ENCODE results near the gene GRIN3B.

The GRIN3B gene

DNA sequence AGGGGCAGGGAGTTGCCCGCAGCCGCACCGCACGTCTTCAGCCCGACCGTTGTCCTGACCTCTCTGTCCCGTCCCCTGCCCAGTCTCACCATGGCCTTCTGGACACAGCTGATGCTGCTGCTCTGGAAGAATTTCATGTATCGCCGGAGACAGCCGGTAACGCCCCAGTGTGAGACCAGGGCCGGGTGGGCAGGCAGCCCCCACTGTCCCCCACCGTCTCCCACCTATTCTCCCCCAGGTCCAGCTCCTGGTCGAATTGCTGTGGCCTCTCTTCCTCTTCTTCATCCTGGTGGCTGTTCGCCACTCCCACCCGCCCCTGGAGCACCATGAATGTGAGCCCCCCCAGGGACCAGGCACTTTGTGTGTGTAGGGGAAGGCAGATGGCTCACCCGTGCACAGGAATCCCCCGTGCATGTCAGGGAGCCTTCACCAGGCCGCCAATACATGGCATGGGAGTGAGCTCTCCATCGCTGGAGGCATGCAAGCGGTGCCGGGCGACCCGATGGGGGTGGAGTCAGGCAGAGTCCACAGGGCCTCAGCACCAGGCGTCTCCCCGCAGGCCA, 41.1 kb downstream of the GRIN3B start:
- no peak for FAIRE-seq
- no peak for DNase-seq (ENCODE audit: low spot score)

DNA sequence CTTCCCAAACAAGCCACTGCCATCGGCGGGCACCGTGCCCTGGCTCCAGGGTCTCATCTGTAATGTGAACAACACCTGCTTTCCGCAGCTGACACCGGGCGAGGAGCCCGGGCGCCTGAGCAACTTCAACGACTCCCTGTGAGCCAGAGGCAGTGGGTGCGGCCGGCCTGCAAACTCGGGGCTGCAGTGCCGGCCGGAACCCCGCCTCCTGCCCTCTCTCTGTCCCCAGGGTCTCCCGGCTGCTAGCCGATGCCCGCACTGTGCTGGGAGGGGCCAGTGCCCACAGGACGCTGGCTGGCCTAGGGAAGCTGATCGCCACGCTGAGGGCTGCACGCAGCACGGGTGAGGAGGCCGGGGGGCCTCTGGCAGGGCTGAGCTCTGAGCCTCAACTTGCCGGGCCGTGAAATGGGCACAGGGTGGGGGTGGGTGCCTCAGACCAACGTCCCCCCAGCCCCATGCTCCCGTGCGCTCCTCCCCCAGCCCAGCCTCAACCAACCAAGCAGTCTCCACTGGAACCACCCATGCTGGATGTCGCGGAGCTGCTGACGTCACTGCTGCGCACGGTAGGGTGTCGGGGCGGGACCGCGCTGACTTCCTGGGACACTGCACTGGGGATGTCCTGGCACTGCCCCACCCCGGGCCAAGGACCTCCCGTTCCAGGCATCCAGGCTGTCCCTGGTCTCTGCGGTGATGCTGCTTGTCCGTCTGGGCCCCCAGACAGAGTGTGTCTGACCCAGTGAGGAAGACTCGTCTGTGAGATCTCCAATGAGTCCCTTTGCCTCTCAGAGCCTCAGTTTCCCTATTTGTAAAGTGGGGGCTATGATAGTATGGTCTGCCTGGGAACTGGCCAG, 41.8 kb downstream of the GRIN3B start:
- FAIRE-seq (no peak), DNase-seq (ENCODE audit: low spot score) (no peak)

DNA sequence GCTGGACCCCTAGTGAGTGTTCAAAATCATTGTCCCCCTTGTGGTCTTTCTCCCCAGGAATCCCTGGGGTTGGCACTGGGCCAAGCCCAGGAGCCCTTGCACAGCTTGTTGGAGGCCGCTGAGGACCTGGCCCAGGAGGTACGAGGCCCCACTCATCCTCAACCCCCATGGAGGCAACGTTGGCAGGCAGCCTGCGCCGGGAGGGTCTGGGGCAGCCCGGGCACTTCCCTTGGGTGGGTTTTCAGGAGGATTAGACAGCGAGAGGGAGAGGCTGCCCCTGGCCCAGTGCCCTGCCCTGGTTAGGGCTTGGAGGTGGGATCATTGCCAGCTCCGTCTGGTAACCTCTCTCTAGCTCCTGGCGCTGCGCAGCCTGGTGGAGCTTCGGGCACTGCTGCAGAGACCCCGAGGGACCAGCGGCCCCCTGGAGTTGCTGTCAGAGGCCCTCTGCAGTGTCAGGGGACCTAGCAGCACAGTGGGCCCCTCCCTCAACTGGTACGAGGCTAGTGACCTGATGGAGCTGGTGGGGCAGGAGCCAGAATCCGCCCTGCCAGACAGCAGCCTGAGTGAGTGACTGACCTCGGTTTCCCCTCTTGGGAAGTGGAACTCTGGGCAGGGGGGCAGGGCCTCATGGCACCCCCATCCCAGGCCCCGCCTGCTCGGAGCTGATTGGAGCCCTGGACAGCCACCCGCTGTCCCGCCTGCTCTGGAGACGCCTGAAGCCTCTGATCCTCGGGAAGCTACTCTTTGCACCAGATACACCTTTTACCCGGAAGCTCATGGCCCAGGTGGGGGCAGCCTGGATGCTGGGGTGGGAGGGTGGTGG, 42.7 kb downstream of the GRIN3B start:
- DNase-seq (ENCODE audit: low spot score) (no peak), FAIRE-seq (no peak)

DNA sequence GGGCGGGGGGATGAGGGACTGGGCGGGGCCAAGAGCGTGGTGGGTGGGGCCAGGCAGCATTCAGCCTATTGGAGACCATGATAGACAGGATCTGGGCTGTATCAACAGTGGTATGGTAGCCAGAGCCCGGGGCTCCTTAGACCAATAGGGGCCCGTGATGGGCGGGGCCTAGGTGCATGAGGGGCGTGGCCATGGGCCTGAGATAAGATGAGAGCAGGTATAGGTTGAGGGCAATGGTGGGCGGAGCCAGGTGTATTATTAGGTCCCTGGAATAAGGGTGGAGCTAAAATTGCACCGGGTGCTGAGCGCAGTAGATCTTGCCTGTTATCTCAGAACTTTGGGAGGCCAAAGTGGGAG, 45.0 kb downstream of the GRIN3B start:
- DNase-seq (ENCODE audit: low spot score) (no peak), FAIRE-seq (no peak)

DNA sequence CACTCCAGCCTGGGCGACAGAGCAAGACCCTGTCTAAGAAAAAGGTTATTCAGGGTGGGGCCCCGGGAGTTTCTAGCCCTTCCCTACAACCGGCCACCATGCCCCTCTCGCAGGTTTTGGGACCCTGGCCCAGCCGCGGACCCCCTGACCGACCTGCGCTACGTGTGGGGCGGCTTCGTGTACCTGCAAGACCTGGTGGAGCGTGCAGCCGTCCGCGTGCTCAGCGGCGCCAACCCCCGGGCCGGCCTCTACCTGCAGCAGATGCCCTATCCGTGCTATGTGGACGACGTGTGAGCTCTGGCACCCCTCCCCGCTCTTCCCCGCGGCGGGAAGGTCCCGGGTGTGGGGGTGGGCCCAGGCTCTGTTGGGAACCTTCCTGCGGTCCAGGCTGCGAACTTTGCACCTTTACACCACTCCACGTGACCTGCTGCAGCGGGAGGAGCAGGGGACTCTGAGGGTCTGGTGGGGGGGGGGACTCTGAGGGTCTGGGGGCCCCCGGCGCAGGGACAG, 46.0 kb downstream of the GRIN3B start:
- FAIRE-seq (no peak), DNase-seq (ENCODE audit: low spot score) (no peak)

DNA sequence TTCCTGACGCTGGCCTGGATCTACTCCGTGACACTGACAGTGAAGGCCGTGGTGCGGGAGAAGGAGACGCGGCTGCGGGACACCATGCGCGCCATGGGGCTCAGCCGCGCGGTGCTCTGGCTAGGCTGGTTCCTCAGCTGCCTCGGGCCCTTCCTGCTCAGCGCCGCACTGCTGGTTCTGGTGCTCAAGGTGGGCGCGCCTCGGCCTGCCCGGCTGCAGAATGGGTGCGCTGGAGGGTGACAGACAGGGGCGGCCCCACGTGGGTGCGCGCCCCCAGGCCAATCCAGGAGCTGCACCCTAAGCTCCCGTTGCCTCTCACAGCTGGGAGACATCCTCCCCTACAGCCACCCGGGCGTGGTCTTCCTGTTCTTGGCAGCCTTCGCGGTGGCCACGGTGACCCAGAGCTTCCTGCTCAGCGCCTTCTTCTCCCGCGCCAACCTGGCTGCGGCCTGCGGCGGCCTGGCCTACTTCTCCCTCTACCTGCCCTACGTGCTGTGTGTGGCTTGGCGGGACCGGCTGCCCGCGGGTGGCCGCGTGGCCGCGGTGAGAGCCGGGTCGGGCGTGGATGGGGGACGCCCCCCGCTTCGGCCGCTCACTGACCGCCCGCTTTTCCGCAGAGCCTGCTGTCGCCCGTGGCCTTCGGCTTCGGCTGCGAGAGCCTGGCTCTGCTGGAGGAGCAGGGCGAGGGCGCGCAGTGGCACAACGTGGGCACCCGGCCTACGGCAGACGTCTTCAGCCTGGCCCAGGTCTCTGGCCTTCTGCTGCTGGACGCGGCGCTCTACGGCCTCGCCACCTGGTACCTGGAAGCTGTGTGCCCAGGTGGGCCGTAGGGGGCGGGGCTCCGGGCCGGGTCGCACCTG, 46.8 kb downstream of the GRIN3B start:
- no peak for DNase-seq (ENCODE audit: low spot score)
- FAIRE-seq: no peak

DNA sequence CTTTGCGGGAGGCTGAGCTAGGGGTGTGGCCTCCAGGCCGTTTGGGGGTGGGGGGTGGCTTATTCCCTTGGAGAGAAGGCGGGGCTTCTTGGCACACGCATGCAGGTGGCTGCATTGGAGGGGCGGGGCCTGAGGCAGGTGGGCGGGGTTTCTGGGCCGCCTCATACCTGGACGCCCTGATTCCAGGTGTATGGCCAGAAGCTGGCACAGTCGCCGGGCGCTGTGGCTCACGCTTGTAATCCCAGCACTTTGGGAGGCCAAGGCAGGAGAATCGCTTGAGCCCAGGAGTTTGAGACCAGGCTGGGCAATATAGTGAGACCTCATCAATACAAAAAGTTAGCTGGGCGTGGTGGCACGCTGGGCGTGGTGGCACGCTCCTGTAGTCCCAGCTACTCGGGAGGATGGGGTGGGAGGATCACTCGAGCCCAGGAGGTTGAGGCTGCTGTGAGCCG, 47.5 kb downstream of the GRIN3B start:
- no peak for DNase-seq (ENCODE audit: low spot score)
- no peak for FAIRE-seq

DNA sequence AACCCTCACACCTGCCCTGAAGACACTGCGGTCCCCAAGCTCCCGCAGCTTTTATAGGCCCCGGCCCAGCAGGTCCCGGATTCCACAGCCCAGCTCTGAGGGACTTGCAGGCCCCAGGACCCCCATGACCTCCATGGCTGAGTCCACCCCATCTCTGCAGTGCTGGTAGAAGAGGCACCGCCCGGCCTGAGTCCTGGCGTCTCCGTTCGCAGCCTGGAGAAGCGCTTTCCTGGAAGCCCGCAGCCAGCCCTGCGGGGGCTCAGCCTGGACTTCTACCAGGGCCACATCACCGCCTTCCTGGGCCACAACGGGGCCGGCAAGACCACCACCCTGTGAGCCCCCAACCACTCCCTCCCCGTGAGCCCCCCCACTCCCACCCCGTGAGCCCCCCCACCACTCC, 48.9 kb downstream of the GRIN3B start:
- DNase-seq (ENCODE audit: low spot score): no peak
- no peak for FAIRE-seq

DNA sequence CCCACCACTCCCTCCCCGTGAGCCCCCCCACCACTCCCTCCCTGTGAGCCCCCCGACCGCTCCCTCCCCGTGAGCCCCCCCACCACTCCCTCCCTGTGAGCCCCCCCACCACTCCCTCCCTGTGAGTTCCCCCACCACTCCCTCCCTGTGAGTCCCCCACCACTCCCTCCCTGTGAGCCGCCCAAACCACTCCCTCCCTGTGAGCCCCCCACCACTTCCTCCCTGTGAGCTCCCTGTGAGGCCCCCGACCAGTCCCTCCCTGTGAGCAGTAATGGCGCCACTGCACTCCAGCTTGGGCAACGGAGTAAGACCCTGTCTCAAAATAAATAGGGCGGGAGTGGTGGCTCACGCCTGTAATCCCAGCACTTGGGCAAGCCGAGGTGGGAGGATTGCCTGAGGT, 49.6 kb downstream of the GRIN3B start:
- FAIRE-seq (no peak), DNase-seq (ENCODE audit: low spot score) (no peak)

DNA sequence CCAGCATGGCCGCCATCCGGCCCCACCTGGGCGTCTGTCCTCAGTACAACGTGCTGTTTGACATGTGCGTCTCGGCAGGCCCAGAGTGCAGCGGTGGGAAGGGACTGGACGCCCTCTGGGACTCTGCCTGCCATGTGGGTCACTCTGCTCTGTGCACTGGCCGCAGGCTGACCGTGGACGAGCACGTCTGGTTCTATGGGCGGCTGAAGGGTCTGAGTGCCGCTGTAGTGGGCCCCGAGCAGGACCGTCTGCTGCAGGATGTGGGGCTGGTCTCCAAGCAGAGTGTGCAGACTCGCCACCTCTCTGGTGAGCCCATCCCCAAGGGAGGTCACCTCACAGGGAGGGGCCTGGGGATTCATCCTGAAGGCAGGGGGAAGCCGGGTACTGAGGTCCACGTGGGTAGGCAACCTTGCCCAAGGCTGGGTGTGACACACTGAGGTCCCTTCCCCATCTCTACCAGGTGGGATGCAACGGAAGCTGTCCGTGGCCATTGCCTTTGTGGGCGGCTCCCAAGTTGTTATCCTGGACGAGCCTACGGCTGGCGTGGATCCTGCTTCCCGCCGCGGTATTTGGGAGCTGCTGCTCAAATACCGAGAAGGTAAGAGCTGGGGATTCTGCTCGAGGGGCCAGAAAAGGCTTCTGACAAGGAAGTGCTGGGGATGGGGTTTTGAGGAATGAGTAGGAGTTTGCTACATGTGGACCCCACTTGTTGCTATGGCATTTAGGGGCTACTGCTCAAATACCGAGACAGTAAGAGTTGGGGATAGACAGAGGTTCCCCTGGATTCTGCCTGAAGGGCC, 51.0 kb downstream of the GRIN3B start:
- FAIRE-seq: no peak
- no peak for DNase-seq (ENCODE audit: low spot score)

DNA sequence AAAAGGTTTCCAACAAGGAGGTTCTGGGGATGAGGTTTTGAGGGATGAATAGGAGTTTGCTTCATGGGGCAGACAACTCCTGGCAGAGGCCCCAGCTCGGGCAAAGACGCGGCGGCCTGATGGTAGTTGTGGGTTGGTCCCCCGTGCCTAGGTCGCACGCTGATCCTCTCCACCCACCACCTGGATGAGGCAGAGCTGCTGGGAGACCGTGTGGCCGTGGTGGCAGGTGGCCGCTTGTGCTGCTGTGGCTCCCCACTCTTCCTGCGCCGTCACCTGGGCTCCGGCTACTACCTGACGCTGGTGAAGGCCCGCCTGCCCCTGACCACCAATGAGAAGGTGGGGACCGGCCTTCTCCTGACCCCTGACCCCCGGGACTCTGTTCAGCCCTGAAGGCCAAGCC, 51.6 kb downstream of the GRIN3B start:
- DNase-seq (ENCODE audit: low spot score) (no peak), FAIRE-seq (no peak)

DNA sequence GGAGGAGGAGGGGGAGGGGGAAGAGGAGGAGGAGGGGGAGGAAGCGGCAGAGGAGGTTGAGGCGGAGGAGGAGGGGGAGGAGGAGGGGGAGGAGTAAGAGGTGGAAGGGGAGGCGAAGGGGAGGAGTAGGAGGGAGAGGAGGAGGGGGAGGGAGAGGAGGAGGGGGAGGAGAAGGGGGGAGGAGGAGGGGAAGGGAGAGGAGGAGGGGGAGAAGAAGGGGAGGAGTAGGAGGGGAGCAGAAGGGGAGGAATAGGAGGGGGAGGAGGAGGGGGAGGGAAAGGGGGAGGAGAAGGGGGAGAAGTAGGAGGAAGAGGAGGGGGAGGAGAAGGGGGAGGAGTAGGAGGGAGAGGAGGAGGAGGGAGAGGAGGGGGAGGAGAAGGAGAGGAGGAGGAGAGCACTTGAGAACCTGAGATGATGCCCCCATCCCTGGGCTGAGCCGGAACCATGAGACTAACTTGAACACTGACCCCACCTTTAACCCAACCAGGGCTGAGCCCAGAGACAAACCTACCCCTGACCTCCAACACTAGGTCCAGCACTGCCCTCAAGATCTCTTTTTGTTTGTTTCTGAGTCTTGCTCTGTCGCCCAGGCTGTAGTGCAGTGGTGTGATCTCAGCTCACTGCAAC, 52.2 kb downstream of the GRIN3B start:
- FAIRE-seq (no peak), DNase-seq (ENCODE audit: low spot score) (no peak)

DNA sequence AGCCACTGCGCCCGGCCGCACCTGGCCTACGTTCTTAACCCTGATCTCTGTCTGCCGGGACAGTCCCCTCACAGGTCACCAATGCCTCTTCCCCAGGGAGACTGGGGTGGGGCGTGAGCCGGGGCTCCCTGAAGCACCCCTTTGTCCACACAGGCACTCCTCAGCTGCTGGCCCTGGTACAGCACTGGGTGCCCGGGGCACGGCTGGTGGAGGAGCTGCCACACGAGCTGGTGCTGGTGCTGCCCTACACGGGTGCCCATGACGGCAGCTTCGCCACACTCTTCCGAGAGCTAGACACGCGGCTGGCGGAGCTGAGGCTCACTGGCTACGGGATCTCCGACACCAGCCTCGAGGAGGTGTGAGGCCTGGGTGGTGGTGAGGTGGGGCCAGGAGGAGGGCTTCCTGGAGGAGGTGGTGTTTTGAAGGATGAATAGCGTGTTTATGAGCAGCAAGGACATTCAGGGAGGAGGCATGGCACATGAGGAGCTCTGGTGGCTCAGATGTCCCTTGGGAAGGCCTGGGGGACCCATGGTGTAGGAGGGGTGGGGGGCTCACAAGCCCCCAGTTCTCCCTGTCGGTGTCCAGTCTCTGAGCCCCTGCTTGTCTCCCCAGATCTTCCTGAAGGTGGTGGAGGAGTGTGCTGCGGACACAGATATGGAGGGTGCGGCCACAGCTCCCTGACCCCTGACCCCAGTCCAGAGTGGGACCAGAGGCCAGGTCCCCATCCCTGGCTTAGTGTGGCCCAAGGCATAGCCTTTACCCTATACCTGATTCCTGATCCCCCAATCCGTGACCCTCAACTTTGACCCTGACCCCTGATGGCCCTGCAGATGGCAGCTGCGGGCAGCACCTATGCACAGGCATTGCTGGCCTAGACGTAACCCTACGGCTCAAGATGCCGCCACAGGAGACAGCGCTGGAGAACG, 53.2 kb downstream of the GRIN3B start:
- DNase-seq (ENCODE audit: low spot score): no peak
- no peak for FAIRE-seq

DNA sequence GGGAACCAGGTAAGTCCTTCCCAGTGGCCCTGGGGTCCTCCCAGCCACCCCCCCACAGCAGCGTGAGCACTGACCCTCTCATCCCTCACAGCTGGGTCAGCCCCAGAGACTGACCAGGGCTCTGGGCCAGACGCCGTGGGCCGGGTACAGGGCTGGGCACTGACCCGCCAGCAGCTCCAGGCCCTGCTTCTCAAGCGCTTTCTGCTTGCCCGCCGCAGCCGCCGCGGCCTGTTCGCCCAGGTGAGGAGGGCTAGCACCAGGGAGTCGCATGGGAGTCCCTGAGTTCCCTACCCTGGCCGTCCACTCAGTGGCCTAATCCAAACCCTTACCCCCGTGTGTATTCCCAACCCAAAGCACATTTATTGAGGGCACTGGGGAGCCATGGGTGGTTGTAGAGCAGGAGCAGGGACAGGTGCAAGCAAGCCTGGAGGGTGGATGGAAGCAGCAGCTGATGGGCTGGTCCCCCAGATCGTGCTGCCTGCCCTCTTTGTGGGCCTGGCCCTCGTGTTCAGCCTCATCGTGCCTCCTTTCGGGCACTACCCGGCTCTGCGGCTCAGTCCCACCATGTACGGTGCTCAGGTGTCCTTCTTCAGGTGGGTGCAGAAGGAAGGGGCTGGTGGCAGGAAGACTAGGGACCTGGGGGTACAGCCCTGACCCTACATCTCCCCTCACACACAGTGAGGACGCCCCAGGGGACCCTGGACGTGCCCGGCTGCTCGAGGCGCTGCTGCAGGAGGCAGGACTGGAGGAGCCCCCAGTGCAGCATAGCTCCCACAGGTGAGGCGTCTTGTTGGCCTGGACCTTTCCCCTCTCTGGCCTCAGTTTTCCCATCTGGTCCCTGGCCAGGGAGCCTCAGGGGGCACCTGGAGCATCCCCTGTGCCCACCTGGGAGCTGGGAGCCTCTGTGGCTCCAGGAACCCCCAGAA, 54.1 kb downstream of the GRIN3B start:
- no peak for DNase-seq (ENCODE audit: low spot score)
- no peak for FAIRE-seq

DNA sequence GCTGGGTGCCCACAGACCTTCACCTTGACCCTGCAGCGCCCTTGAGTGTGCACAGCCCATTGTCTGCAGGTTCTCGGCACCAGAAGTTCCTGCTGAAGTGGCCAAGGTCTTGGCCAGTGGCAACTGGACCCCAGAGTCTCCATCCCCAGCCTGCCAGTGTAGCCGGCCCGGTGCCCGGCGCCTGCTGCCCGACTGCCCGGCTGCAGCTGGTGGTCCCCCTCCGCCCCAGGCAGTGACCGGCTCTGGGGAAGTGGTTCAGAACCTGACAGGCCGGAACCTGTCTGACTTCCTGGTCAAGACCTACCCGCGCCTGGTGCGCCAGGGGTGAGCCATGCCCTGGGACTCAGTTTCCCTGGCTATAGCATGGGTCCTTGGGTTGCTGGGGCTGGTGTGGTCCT, 54.8 kb downstream of the GRIN3B start:
- DNase-seq (ENCODE audit: low spot score) (no peak), FAIRE-seq (no peak)

DNA sequence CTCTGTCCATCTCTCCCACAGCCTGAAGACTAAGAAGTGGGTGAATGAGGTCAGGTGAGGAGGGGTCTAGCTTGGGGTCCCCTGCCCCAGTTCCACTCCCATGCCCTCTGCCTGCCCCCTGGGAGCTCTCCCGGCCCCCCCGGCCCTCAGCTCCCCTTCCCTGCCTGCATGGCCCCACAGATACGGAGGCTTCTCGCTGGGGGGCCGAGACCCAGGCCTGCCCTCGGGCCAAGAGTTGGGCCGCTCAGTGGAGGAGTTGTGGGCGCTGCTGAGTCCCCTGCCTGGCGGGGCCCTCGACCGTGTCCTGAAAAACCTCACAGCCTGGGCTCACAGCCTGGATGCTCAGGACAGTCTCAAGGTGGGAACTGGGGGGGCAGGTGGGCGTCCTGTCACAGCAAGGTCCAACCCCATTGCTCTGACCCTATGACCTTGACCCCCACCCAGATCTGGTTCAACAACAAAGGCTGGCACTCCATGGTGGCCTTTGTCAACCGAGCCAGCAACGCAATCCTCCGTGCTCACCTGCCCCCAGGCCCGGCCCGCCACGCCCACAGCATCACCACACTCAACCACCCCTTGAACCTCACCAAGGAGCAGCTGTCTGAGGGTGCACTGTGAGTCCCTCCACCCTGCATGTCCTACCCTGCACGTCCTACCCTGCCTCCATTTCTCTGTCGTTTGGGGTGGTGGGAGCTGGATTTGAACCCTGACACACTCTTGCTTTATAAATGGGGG, 55.8 kb downstream of the GRIN3B start:
- DNase-seq (ENCODE audit: low spot score) (no peak), FAIRE-seq (no peak)

All from RCC 7860 (cell line).